Esophagus muscularis mucosa (tissue), 4 donors: ENCODE measurements around the gene PHF2.

Experiments used
- CTCF ChIP-seq, 3 experiments: fragments of 200-600 bp in 2 of 3; fragments of 450-650 bp in 1 of 3; sonication (generic) in 2 of 3; IDR thresholded peaks; one replicate each; pipeline ENCODE4 v1.5.1; 2017 to 2019; ENCODE audit warnings: antibody characterized with exemption in 3 of 3, mild to moderate bottlenecking in 2 of 3, moderate library complexity in 1 of 3
- EP300 ChIP-seq: sonication (generic); formaldehyde crosslinking; IDR thresholded peaks from one replicate; pipeline ENCODE4 v1.6.1; 2017; ENCODE audit warnings: antibody characterized with exemption
- POLR2A ChIP-seq: fragments of 450-650 bp; IDR thresholded peaks from one replicate; pipeline ENCODE4 v1.6.1; 2017; ENCODE audit warnings: antibody characterized with exemption, moderate library complexity, mild to moderate bottlenecking, low read depth
- POLR2AphosphoS5 ChIP-seq, 2 donors: sonication (generic); formaldehyde crosslinking; IDR thresholded peaks; one replicate each; pipeline ENCODE4 v1.6.1; 2017; ENCODE audit warnings: antibody characterized with exemption in 2 of 2

GRCh38 chr9:93630806-93631411, 54.5 kb downstream of the PHF2 start:
- TF ChIP-seq POLR2AphosphoS5 (IDR thresholded peaks at IDR 0.05) (no peak), CTCF (IDR thresholded peaks at IDR 0.05) (no peak), POLR2A (no peak), EP300 (no peak)
